ENCODE results near the gene DDX1. TPM values are rescaled to one million over a fixed set of nuclear protein-coding genes. Genes with fewer than 3 reads are reported as not detected.

The DDX1 gene
- total RNA-seq, 1 experiment from 2014 or later, result 106 TPM

- Mint-ChIP-seq H3K27ac (ENCODE audit: unreplicated experiment) (no peak overlapping the region), H3K27me3 (ENCODE audit: unreplicated experiment) (no peaks in the 10 kb centered on the region), H3K4me3 (ENCODE audit: low read depth, unreplicated experiment) (no peak overlapping the region), H3K36me3 (ENCODE audit: insufficient read depth, unreplicated experiment) (peaks cover 29% of the 10 kb centered on the region), H3K9me3 (ENCODE audit: low read depth, unreplicated experiment) (no peaks in the 10 kb centered on the region), H3K4me1 (ENCODE audit: low read depth, unreplicated experiment) (no peaks in the 10 kb centered on the region)
- no peak for DNase-seq
- BruUV-seq (replicated peaks), result no TSS peak
- no peak for TF ChIP-seq CTCF (IDR thresholded peaks at IDR 0.05; ENCODE audit: unreplicated experiment)
- CTCF ChIA-PET, result no interaction called here
- intact Hi-C loops (cut with micrococcal nuclease; ENCODE audit: unreplicated experiment), result no loop called here
These were observed 35.3 kb downstream of the DDX1 start for GRCh38 chr2:15626967-15627366.

DNA sequence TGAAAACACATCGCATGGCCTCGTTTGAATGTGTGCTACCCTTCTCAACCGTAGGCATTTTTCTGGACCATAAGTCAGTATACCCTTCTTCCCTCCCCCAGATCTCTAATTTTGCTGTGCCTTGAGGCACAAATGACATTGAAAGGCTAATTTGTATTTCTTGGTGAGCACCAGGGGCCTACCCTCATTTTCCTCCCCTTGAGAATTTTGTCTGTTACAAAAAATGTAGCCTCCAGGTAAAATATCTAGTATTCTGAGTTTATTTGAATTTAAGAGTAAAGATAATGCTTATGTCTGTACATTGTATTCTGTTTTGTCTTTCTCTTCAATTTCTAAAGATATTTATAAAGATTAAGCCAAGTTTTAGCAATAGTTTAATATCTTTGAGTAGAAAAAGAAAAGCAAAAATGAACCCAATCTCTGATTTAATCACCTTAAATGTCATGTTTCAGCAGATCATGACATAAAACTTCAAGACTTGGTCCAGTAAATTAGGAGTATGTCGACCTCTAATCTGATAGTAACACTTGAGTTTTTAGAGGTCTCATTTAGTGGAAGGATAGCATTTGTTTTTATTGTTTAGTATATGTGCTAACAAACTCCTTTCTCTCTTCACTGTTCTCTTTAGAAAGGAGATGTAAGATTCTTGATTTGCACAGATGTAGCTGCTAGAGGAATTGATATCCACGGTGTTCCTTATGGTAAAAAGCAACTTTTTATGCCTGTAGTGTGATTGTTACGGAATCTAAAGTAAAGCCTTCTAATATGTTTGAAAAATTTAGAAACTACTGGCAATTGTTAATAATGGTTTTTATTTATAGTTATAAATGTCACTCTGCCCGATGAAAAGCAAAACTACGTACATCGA, 36.4 kb downstream of the DDX1 start:
- no peaks in the 10 kb centered on the region for H3K9me3 Mint-ChIP-seq (ENCODE audit: low read depth, unreplicated experiment)
- CTCF ChIA-PET, result no interaction called here
- BruUV-seq (replicated peaks), result no TSS peak
- H3K27me3 Mint-ChIP-seq (ENCODE audit: unreplicated experiment), result no peaks in the 10 kb centered on the region
- H3K4me3 Mint-ChIP-seq (ENCODE audit: low read depth, unreplicated experiment), result no peak overlapping the region
- H3K36me3 Mint-ChIP-seq (ENCODE audit: insufficient read depth, unreplicated experiment), result peaks cover 33% of the 10 kb centered on the region
- H3K4me1 Mint-ChIP-seq (ENCODE audit: low read depth, unreplicated experiment), result no peaks in the 10 kb centered on the region
- intact Hi-C loops (cut with micrococcal nuclease; ENCODE audit: unreplicated experiment), result no loop called here
- no peak overlapping the region for H3K27ac Mint-ChIP-seq (ENCODE audit: unreplicated experiment)
- TF ChIP-seq CTCF (IDR thresholded peaks at IDR 0.05; ENCODE audit: unreplicated experiment), result no peak
- no peak for DNase-seq

GRCh38 chr2:15628899-15629855, 37.5 kb downstream of the DDX1 start:
- Mint-ChIP-seq H3K9me3 (ENCODE audit: low read depth, unreplicated experiment) (no peaks in the 10 kb centered on the region), H3K36me3 (ENCODE audit: insufficient read depth, unreplicated experiment) (peaks cover 24% of the 10 kb centered on the region), H3K27me3 (ENCODE audit: unreplicated experiment) (no peaks in the 10 kb centered on the region), H3K27ac (ENCODE audit: unreplicated experiment) (no peak overlapping the region), H3K4me1 (ENCODE audit: low read depth, unreplicated experiment) (no peaks in the 10 kb centered on the region), H3K4me3 (ENCODE audit: low read depth, unreplicated experiment) (no peak overlapping the region)
- intact Hi-C loops (cut with micrococcal nuclease; ENCODE audit: unreplicated experiment), result no loop called here
- TF ChIP-seq CTCF (IDR thresholded peaks at IDR 0.05; ENCODE audit: unreplicated experiment), result no peak
- CTCF ChIA-PET, result no interaction called here
- no TSS peak for BruUV-seq (replicated peaks)
- DNase-seq, result no peak

GRCh38 chr2:15630121-15630977, 38.7 kb downstream of the DDX1 start:
- Mint-ChIP-seq H3K27me3 (ENCODE audit: unreplicated experiment) (no peaks in the 10 kb centered on the region), H3K36me3 (ENCODE audit: insufficient read depth, unreplicated experiment) (peaks cover 23% of the 10 kb centered on the region), H3K27ac (ENCODE audit: unreplicated experiment) (no peak overlapping the region), H3K9me3 (ENCODE audit: low read depth, unreplicated experiment) (no peaks in the 10 kb centered on the region), H3K4me3 (ENCODE audit: low read depth, unreplicated experiment) (no peak overlapping the region), H3K4me1 (ENCODE audit: low read depth, unreplicated experiment) (no peaks in the 10 kb centered on the region)
- DNase-seq, result no peak
- TF ChIP-seq CTCF (IDR thresholded peaks at IDR 0.05; ENCODE audit: unreplicated experiment), result no peak
- TSS peak; percentile 13 for BruUV-seq (replicated peaks)
- CTCF ChIA-PET, result no interaction called here
- intact Hi-C loops (cut with micrococcal nuclease; ENCODE audit: unreplicated experiment), result no loop called here

All from Calu3 (cell line).